ENCODE data around the gene OGA.

The OGA gene

DNA sequence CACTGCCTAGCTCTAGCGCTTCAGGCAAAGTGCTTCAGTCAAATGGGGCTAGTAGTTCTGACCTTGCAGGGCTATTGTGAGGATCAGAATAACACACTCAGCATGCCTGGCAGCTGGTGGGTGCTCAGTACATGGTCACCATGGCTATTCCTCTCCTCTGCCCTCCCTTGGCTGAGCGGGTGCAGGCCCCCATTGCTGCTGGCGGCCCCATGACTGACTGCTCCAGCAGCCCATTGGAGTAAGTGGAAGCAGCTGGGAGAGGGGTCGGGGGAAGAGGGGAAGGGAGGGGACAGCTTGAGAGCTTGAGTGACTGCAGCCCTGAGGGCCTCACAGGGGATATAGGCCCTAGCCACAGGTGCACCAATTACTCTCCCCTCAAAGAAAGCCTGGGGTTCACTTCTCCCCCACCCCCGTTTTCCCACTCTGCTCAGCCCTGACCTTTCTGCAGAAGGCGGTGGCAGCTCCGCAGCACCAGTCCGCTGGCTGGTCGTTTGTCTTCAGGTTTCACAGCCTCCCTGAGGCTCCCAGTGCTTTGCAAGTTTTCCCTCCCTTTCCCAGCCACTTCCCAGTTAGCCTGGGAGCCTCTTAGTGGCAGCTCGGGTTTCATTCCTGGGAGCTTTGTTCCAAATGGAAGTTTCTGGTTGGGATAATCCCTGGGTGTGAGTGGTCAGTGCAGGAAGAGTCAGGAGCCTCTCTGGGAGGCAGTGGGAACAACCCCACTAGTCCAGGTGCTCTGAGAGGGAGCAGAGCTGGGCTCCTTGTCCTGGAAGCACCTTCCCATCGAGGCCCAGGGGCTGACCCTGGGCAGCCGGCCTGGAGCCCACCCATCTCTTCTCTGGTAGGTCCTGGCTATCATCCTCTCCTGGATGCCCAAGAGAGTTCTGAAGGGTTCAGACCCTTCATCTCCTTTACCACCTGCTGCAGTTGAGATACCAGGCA is 58.7 kb downstream of the OGA start:
- DNase-seq (ENCODE audit: low spot score) = no peak

DNA sequence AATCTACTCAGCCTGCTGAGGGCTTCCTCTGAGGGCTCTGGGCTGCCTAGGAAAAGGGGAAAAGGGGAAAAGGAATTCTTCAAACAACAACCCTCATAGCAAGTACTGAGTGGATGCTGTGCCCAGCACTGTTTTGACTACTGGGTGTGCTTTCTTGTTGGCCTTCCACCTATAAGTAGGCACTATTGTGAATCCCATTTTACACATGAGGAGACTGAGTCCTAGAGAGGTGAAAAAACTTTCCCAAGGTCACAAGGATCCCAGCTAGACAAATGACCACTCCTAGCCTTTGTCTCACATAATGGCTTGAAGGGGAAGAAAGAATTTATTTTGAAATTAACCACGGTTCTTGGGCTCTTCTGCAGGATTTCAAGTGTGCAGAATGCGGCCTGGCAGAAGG is 59.4 kb downstream of the OGA start:
- no peak for DNase-seq (ENCODE audit: low spot score)

DNA sequence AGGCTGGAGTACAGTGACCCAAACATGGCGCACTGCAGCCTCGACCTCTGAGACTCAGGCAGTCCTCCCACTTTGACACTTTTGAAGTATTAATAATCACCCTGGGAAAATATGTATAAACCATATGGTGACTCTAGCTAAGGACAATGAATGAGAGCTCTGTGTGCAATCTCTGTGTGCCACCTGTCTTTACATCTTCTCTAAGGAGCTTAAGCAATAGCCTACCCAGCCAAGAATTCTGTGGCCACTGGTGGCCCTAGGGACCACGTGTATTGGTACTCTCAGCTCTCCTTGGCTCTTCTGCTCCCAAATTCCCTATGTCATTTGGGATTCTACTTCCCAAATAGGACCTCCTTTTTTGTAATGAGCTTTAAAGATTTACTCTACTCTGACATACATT is 66.0 kb downstream of the OGA start:
- peak; percentile 65 for DNase-seq (ENCODE audit: low spot score)

DNA sequence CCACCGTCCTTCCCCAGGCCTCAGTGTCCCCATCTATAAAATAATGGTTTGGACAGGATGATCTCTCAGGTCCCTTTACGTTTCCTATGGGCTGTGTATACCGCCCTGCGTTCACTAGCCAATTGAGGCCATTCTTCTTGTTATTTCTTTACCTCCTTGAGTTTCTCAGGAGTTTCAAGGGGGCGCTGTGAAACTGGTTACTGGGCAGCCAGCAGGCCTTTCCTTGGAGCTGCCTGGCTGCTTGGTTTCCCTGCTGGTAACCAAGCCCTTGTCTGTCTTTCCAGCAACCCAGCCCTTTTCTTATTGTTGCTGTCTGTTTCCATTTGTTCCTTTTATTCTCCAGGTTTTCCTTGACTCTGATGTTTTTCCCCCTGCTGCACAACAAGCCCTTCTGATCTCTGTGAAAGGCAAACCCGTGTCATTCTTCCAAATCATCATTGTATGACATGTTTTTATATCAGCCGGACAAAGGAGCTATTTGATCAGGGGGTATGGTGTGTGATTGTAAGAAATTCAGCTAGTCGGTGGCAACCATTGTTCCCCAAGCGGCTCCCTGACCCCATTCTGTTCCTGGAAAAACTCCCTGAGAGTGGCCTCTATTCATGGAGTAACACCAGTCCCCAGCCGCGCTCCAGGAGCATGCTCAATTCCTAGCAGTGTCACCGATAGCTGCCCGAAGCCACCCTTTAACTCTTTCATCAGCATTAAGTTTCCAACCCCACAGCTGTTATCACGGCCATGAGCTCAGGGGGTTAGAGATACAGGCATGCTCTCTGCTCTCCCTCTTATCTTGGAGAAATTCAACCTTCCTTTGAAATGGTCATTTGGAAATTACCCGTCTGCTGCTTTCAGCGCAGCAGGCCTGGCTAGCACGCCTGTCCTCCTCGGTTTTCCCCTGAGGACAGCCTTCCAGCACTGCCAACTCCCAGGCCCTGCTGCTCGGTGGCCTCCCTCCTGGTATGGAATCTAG is 68.9 kb downstream of the OGA start:
- DNase-seq (ENCODE audit: low spot score) = no peak

DNA sequence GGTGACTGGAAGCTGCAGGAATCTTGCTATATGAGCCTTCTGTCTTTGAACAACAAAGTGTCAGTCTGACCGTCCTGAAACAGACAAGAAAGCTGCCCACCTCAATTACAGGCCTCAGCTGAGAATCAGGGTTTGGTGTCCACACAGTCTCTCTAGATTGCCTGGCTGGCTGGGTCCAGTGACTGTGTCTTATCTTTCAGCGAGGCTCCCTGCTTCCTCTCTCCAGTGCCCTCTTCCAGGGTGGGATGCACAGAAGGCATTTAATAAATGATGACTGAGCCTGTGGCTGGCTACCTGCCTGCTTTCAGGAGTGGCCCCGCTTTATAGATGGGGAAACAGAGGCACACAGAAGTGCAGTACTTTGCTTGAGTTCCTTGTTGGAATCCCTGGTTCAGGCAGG is 69.7 kb downstream of the OGA start:
- DNase-seq (ENCODE audit: low spot score) = no peak

DNA sequence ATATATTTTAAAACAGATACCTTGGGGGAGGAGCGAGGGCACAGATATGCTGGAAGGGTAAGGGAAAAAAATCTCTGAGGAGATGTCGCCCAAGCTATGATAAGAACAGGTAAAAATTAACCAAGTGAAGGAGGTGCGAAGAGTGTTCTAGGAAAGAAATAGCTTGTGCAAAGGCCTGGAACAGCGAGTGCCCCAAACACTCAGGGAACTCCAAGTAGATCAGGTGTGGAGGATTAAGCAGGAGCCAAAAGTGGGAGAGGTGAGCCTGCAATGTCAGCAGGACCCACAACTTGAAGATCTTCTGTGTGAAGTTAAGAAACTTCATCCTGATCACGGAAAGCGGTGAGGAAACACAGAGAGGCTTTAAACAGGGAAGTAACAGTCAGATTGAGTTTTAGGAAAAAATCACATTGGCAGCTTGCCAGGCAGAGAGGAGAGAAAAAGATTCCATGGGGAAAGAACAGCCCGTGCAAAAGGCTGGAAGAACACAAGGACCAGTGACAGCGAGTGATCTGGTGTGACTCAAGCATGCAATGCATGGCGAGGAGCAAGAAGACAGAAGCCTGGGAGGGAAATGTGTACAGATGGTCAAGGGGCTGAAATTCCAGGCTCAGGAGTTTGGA is 73.1 kb downstream of the OGA start:
- no peak for DNase-seq (ENCODE audit: low spot score)

DNA sequence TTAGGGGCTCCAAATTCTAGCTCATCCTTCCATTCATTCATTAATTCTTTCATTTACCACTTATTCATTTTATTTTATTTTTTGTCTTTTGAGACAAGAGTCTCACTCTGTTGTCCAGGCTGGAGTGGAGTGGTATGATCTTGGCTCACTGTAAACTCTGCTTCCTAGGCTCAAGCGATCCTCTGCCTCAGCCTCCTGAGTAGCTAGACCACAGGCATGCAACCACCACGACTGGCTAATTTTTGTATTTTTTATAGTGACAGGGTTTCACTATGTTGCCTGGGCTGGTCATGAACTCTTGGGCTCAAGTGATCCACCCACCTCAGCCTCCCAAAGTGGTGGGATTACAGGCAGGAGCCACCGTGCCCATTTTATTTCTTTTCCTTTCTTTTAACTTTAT is 74.0 kb downstream of the OGA start:
- DNase-seq (ENCODE audit: low spot score) = no peak

DNA sequence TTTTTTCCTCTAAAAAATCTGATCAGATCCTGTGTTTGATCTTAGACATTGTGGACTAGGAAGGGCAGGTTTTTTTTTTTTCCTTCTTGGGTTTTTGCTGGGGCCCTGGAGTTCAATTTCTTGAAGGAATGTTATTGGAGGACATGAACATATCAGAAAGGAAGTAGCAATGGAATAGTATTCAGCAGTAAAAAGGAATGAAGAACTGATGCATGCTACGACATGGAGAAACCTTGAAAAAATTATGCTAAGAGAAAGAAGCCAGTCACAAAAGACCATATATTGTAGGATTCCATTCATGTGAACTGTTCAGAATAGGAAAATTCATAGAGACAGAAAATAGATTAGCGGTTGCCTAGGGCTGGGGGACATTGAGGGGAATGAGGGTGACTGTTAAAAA is 76.3 kb downstream of the OGA start:
- DNase-seq (ENCODE audit: low spot score) = no peak

DNA sequence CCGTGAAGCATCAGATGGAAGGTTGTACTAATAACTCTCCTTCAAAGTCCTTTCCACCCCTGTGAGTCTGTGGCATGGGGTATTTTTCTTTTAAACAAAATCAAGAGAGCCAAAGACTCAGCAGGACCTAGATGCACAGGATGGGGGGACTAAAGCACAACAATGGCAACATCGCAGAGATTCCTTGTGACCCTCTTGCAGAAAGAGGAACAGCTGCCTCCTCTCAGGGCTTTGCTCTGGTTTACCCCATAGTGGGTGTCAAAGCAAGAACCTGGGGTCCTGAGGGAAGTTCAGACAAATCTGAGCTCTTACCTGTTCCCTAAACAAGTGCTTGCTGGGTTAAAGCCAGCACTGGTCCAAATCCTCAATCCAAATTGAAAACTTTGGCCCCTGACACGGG is 81.6 kb downstream of the OGA start:
- DNase-seq (ENCODE audit: low spot score) = no peak
